WTC11 (cell line): ENCODE data around the gene SLC45A3.

Source experiments
- CREB1 ChIP-seq: sonication (generic); formaldehyde crosslinking; IDR thresholded peaks from 2 replicates; pipeline ENCODE4 v1.8.0; 2023; ENCODE audit warnings: mild to moderate bottlenecking, missing genetic modification reagents
- ELF4 ChIP-seq: sonication (generic); formaldehyde crosslinking; IDR thresholded peaks from 2 replicates; pipeline ENCODE4 v1.8.1; 2022; ENCODE audit warnings: low read depth, mild to moderate bottlenecking, moderate library complexity, missing genetic modification reagents
- ESRRA ChIP-seq: sonication (generic); formaldehyde crosslinking; IDR thresholded peaks from 2 replicates; pipeline ENCODE4 v1.8.1; 2022; ENCODE audit warnings: mild to moderate bottlenecking, missing genetic modification reagents, borderline replicate concordance
- ETV6 ChIP-seq: sonication (generic); formaldehyde crosslinking; IDR thresholded peaks from 2 replicates; pipeline ENCODE4 v1.8.1; 2022; ENCODE audit warnings: mild to moderate bottlenecking, missing genetic modification reagents
- JUN ChIP-seq: sonication (generic); formaldehyde crosslinking; IDR thresholded peaks from 2 replicates; pipeline ENCODE4 v1.8.0; 2023; ENCODE audit warnings: mild to moderate bottlenecking, missing genetic modification reagents
- MXD4 ChIP-seq: fragments of 250-450 bp; sonication (Bioruptor Pico); IDR thresholded peaks from 2 replicates; pipeline ENCODE4 v1.8.0; 2021; ENCODE audit warnings: mild to moderate bottlenecking, moderate library complexity, borderline replicate concordance
- TP53 ChIP-seq: sonication (generic); formaldehyde crosslinking; IDR thresholded peaks from 2 replicates; pipeline ENCODE4 v1.8.1; 2023; ENCODE audit warnings: mild to moderate bottlenecking, missing genetic modification reagents
- ZNF423 ChIP-seq: fragments of 250-450 bp; sonication (Bioruptor Pico); IDR thresholded peaks from 2 replicates; pipeline ENCODE4 v2.1.2; 2022; ENCODE audit warnings: mild to moderate bottlenecking, moderate library complexity
- TF ChIP-seq, protein P1 (sequence below): sonication (generic); formaldehyde crosslinking; IDR thresholded peaks from 2 replicates; pipeline ENCODE4 v1.8.0; 2022; ENCODE audit warnings: mild to moderate bottlenecking, missing genetic modification reagents
- TF ChIP-seq, protein P2 (sequence below): fragments of 250-450 bp; sonication (Bioruptor Pico); IDR thresholded peaks from 2 replicates; pipeline ENCODE4 v2.1.2; 2022; ENCODE audit warnings: mild to moderate bottlenecking, moderate library complexity
- TF ChIP-seq, protein P3 (sequence below): fragments of 200-600 bp; IDR thresholded peaks from 2 replicates; pipeline ENCODE4 v1.8.0; 2022; ENCODE audit warnings: antibody characterized with exemption
- TF ChIP-seq, protein P4 (sequence below): sonication (generic); formaldehyde crosslinking; IDR thresholded peaks from 2 replicates; pipeline ENCODE4 v1.8.1; 2023; ENCODE audit warnings: mild to moderate bottlenecking, missing genetic modification reagents, moderate library complexity
- TF ChIP-seq, protein P5 (sequence below): sonication (generic); formaldehyde crosslinking; IDR thresholded peaks from 2 replicates; pipeline ENCODE4 v1.8.0; 2022; ENCODE audit warnings: mild to moderate bottlenecking, missing genetic modification reagents

DNA sequence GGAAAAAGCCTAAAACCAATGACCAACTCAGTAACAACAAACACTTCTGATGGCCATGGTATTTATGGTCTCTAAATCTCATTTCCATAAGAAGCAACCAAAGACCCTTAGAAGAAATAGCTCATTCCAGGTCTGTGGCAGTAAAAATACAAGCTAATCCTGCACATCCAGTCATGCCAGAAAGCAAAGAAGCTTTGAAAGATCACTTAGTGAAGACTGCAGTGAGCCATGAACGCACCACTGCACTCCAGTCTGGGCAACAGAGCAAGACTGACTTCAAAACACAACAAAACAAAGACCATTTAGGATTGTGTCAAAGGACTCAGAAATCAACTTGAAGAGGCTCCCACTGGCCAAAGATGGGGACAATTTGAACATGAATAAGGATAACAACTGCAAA, 30.1 kb downstream of the SLC45A3 start:
- TF ChIP-seq, protein P1, sequence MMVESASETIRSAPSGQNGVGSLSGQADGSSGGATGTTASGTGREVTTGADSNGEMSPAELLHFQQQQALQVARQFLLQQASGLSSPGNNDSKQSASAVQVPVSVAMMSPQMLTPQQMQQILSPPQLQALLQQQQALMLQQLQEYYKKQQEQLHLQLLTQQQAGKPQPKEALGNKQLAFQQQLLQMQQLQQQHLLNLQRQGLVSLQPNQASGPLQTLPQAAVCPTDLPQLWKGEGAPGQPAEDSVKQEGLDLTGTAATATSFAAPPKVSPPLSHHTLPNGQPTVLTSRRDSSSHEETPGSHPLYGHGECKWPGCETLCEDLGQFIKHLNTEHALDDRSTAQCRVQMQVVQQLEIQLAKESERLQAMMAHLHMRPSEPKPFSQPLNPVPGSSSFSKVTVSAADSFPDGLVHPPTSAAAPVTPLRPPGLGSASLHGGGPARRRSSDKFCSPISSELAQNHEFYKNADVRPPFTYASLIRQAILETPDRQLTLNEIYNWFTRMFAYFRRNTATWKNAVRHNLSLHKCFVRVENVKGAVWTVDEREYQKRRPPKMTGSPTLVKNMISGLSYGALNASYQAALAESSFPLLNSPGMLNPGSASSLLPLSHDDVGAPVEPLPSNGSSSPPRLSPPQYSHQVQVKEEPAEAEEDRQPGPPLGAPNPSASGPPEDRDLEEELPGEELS (CRISPR knock-in tag): no peak
- no peak for TF ChIP-seq ELF4 (CRISPR knock-in tag)
- TF ChIP-seq, protein P2, sequence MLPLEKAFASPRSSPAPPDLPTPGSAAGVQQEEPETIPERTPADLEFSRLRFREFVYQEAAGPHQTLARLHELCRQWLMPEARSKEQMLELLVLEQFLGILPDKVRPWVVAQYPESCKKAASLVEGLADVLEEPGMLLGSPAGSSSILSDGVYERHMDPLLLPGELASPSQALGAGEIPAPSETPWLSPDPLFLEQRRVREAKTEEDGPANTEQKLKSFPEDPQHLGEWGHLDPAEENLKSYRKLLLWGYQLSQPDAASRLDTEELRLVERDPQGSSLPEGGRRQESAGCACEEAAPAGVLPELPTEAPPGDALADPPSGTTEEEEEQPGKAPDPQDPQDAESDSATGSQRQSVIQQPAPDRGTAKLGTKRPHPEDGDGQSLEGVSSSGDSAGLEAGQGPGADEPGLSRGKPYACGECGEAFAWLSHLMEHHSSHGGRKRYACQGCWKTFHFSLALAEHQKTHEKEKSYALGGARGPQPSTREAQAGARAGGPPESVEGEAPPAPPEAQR (CRISPR knock-in tag): no peak
- TF ChIP-seq TP53: no peak
- TF ChIP-seq JUN (CRISPR knock-in tag): no peak
- no peak for TF ChIP-seq ESRRA (CRISPR knock-in tag)
- TF ChIP-seq, protein P3, sequence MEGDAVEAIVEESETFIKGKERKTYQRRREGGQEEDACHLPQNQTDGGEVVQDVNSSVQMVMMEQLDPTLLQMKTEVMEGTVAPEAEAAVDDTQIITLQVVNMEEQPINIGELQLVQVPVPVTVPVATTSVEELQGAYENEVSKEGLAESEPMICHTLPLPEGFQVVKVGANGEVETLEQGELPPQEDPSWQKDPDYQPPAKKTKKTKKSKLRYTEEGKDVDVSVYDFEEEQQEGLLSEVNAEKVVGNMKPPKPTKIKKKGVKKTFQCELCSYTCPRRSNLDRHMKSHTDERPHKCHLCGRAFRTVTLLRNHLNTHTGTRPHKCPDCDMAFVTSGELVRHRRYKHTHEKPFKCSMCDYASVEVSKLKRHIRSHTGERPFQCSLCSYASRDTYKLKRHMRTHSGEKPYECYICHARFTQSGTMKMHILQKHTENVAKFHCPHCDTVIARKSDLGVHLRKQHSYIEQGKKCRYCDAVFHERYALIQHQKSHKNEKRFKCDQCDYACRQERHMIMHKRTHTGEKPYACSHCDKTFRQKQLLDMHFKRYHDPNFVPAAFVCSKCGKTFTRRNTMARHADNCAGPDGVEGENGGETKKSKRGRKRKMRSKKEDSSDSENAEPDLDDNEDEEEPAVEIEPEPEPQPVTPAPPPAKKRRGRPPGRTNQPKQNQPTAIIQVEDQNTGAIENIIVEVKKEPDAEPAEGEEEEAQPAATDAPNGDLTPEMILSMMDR: no peak
- no peak for TF ChIP-seq ETV6 (CRISPR knock-in tag)
- TF ChIP-seq MXD4: no peak
- TF ChIP-seq, protein P4, sequence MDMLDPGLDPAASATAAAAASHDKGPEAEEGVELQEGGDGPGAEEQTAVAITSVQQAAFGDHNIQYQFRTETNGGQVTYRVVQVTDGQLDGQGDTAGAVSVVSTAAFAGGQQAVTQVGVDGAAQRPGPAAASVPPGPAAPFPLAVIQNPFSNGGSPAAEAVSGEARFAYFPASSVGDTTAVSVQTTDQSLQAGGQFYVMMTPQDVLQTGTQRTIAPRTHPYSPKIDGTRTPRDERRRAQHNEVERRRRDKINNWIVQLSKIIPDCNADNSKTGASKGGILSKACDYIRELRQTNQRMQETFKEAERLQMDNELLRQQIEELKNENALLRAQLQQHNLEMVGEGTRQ (CRISPR knock-in tag): no peak
- TF ChIP-seq ZNF423 (CRISPR knock-in tag): no peak
- no peak for TF ChIP-seq CREB1 (CRISPR knock-in tag)
- TF ChIP-seq, protein P5, sequence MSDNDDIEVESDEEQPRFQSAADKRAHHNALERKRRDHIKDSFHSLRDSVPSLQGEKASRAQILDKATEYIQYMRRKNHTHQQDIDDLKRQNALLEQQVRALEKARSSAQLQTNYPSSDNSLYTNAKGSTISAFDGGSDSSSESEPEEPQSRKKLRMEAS (CRISPR knock-in tag): no peak
